HG02678 (cell line): Measurements from ENCODE around the gene SLC39A13.

Experiments
- ATAC-seq: cut with Tn5 transposase; IDR thresholded peaks from one replicate; pipeline ENCODE4 v1.9.1; 2021; ENCODE audit warnings: mild to moderate bottlenecking, moderate library complexity; ENCODE audit not compliant: unreplicated experiment

Gene SLC39A13

DNA sequence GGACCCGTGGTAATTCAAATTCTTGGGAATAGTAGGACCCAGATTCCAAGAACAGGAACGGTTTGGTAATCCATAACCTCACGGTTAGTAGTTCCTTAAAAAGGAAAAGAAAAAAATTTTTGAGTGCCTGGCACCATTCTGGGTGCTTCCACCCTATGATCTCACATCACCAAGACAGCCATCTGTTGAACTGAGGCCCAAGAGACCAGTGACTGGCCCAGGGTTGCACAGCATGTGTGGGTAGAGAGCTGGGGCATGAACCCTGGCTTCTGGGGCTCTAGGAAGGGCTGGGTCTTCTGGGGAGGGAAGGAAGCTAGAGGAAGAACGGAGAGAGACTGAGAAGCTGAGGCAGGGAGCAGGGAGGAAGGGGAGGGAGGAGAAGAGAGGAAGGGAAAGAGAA is 25.3 kb upstream of the SLC39A13 start:
- ATAC-seq = no peak

DNA sequence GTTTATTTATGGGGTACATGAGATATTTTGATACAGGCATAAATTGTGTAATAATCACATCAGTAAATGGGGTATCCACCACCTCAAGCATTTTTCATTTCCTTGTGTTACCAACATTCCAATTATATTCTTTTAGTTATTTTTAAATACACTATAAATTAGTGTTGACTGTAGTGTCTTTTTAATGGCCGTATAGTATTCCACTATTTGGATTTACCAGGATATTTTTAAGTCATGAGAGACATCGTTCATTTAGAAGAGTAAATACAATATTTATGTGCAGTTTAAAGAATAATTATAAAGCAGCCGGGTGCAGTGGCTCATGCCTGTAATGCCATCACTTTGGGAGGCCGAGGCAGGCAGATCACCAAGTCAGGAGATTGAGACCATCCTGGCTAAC is 23.9 kb upstream of the SLC39A13 start:
- no peak for ATAC-seq

DNA sequence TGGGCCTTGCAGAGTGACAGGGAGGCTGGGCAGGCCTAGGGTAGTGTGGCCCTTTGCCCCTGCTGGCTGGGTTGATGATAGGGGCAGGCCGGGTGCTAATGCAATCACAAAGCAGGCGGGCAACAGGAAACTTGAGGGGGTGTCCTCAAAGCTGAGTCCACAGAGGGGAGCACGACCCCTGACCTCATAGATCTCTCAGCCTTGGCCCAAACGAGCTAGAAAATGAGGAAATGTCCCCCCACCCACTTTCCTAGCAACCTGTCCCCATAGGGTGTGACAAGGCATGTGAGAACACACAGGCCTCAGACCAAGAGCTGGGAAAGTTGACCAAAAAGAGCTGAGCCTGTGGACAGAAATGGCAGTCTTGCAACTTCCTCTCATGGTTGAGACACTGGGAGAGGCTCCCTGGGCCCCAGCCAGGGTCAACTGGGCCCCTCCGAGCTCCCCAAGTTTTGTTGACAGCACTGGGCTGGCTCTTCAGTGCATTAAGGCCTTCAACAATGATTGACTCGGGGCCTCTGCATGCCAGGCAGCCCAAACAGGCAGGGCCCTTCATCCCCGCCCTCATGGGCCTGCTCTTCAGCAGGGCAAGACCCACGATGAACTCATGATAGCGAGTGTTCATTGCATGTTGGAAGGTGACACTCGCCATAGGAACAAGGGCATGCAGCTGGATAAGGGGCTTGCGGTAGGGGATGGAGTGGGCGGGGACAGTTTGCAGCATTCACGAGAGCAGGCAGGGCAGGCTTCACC is 20.3 kb upstream of the SLC39A13 start:
- ATAC-seq = no peak

DNA sequence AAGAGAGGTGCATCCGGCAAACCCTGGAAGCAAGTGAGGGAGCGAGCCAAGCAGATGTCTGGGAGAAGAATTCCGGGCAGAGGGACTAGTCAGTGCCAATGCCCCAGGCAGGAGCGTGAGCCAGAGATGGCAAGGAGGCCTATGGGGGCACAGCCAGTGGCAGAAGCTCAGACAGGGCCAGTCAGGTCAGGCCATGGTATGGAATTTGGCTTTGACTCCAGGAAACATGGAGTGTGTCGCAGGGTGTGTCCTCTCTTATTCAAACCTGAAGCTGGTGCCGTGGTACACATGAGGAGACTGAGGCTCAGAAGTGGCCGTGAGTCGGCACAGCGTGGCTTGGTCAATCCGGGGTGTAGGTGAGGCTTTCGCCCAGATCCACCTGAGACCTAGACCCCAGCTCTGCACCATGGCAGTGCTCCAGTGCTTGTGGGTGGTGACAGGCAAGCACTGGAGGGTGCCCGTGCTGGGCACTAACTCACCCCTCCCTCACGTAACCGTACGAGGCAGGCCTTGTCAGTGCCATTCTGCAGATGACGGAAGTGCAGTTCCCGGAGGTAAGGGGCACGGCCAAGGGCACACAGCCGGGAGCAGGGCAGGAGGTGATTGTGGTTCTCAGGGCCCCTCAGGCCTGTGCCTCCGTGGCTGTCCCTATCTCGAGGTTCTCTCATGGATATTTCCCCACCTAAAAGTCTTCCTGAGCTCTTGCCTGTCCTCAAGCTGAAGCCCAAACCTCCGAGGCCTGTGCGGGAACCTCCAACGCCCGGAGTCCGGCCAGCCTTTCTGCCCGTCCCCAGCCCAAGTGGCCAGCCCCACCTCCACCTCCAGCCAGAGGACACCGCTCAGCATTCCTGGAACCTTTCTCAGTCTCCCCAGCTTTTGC is 19.5 kb upstream of the SLC39A13 start:
- ATAC-seq = no peak

DNA sequence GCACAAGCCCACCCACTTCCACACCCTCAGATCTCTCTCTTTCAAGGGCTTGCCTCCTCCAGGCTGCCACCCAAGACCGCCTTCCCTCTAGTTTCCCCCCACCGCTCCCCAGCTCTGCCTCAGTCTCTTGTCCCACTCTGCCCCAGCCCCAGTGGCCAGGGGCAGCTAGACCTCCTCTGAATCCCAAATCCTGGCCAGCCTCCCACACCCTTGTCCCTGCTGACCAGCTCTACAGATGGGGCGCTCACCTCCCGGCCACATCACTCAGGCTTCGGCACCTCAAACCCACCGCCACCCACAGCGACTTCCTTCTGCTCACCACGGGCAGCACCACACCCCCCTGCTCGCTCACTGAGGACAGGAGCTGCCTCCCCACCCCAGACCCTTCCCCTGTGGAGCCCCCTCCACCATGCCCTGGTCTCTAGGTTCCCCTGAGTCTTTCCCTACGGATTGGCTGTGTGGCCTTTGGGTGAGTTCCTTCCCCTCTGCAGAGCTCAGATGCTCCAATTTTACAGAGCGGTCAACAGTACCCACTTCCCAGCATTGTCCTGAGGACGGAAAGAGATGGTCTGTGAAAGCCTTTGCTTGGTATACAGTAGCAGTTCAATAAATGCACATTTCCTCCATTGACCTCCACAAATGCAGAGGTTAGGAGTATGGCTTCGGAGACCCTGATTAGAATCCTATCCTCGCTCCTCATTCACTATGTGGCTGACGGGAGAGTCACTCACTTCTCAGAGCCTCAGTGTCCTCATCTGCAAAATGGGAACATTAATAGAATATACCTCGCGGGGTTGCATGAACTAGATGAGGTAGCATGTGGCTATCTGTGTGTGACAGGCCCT is 18.6 kb upstream of the SLC39A13 start:
- no peak for ATAC-seq

DNA sequence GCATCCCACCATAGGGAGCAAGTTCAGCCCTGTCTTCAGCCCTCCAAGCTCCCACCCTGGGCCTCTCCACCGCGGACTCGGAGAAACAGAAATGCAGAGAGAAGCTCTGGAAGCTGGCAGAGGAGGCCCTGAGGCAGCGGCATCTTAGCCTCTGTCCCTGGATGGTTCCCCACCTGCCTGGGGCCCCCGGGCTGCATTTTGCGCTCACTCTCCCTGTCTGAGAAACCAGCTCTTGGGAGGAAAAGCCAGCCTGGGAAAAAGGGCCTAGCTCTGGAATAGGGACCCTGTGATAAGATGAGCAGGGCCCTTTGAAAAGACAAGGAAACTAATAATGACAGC is 18.0 kb upstream of the SLC39A13 start:
- no peak for ATAC-seq

DNA sequence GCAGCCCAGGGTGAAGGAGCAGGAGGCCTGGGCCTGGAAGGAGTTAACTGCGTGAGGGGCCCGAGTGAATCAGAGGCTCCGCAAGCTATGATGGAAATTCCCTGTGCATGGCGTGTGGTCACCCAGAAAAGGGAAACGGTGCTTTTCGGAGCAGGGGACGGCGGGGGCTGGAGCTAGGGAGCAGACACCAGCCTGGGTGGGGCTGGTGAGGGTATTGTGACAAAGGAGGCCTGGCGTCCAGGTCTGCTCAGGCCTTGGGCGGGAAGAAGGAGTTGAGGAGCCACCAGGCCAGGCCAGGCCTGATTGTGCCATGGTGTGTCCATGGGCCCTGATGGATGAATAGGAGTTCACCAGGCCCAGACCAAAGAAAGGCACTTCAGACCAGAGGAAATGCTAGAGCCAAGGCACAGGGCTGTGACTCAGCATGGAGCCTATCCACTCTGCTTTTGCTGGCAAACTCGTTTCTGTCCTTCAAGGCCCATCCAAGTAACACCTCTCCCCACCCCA is 17.3 kb upstream of the SLC39A13 start:
- no peak for ATAC-seq

DNA sequence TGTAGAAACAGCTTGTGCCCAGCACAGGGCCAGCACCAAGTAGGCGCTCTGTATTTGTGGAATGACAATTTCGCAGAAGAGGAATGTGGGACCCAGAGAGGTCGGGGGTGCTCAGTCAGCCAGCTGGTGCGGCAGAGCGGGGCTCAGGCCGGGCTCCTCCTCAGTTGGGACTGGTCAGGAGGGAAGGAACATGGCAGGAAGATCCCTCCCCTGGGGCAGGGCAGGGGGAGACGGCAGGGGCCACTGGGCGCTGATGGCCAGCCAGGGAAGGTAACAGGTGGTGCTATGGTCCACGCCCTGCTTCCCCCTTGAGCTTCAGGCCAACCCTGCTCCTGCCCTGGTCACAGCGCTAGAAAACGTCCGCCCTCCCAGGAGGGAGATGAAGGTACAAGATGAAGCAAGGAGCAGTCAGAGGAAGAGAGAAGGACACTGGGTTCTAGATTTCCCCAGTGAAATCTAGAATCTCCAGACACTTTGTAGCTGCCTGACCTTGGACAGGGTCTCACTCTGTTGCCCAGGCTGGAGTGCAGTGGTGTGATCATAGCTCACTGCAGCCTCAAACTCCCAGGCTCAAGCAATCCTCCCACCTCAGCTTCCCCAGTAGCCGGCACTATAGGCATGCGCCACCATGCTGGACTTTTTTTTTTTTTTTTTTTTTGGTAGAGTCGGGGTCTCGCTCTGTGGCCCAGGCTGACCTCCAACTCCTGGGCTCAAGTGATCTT is 16.5 kb upstream of the SLC39A13 start:
- no peak for ATAC-seq

DNA sequence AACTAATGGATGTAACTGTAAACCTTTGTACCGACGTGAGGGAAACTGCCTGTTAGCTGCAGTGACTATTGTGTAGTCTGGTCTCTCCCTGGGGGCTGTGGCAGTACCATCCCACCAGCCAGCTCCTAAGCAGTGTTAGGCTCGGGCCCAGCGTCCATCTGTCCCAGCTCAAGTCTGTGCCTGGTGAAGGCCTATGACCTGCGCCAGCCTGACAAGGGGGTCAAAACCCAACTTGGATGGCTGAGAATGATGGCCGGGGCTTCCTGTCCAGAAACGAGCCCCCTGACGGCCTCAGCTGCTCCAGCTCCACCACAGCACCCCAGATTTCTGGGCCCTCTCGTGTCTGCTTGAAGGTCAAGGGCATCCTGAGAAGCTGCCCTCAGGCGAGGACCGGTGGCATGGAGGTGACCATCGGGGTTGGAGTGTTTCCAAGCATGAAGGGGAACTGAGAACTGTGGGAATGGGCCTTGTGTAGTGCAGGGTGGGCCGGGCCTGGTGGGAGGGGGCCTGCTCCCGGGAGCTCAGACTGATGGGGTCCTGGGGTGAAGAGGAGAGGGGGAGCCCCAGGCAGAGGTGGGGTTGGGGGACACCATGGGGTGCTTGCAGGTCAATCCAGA is 15.7 kb upstream of the SLC39A13 start:
- no peak for ATAC-seq

DNA sequence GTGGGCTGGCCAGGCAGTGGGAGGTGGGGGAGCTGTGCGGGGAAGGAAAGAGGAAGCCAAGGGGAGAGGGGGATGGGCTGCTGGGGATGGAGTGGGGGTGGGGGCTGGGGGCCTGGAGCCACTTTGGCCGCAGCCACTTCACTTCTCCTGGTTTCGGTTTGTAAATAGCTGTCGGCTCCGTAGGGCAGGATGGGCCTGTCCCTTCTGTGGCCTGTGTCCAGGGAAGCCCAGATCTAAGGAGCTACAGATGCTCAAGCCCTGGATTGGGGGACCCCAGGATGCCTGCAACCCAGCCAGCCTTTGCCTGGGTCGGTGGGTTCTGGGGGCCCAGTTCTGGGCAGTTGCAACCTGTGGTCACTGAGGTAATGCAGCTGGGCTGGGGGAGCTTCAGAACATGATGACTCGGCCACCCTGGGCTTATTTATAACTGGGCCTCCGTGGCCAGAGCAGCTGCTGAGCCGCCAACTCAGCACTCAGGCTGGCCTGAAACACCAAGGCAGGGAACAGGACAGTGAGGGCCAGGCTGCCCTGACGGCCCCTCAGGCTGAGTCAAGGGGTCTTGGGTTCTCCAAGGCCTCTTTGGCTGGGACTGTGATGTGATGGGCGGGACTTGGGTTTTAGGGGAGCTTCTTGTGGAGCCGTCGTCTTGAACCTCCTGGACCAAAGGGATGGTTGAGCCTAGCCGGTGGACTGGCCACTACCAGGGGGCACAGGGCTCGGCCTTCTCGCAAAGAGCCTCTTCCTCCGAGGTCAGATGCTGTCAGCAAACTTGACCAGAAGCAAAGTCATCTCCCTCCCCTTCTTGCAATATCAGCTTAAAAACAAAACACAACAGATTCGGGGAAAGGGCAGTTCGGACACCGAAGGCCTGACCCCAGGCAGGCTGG is 15.0 kb upstream of the SLC39A13 start:
- ATAC-seq = no peak

DNA sequence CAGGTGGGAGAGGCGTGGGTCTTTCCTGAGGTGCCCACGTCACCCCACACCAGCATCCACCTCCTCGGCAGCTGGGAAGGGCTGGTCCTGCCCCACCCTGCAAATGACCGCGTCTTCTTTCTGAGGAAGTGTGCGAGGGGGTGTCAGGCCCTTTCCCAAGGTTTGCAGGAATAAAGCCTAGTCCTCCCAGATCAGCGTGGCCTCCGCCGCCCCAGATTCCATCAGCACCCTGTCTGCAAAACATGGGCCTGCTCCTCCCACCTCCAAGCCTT is 14.4 kb upstream of the SLC39A13 start:
- no peak for ATAC-seq

DNA sequence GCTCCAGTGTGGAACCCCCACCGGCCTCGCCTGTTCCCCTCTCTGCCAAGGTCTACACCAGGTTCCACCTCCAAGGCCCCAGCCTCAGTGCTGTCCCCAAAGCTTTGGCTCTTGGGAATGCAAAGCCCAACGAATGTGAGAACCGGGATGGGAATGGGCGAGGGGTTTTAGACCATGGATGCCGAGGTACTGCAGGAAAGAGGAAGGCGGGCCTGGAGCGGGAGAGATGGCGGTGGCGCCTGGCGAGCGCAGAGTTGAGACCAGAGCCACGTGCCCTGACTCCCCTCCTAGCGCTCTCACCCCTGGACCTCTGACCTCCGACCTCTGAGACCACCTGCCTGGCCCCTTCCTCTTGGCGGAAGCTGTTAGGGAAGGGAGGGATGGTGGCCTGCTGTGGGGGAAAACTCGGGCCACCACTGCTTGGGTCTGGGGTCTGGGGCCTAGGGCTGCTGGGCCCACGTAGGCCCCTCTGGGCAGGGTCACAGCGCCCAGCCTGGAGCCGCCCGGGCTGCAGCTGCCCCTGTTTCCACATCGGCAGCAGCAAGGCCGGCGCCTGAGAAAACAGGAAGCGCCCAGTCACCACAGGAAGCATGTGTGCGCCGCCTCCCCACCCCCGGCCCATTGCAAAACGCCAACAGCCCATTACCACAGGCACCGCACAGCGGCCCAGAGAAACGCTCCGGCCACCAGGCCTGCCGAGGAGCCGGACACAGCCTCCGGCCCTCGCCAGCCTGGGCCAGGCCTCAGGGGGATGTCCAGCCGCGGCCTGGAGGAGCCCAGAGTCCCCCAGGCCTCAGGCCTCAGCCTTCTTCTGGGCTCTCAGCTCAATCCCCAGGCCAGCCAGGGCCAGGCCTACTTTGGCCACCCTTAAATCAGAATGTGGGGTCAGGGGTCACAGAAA is 13.8 kb upstream of the SLC39A13 start:
- ATAC-seq = peak; percentile 70

DNA sequence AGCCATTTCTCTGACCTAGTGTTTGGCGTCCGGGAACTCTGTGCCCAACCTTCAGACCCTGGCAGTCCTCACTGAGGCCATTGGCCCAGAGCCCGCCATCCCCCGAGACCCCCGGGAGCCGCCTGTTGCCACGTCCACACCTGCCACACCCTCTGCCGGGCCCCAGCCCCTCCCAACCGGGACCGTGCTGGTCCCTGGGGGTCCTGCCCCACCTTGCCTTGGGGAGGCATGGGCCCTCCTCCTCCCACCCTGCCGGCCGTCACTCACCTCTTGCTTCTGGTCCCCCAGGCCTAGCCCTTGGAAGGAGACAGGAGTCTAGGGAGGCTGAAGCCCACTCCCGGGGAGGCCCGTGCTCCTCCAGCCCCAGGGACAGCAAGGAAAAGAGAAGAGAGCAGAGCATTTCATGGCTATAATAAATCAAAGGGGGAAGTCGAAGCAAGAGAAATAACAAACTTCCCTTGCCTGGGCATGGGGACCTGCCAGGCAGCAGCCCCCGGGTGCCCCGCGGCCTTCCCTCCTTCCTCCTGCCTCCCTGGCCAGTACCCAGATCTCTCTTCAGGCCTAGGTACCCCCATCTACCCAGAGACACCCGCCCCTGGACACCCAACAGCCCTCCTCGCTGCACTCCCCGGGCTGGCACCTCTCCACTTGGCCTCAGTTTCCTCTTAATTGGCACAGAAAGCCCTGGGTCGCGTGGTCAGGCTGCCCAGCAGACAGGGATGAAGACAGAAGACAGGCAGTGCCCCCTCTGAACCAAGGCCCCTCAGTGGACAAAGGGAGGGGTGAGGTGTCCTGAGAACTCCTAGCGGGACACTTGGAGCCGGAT is 13.0 kb upstream of the SLC39A13 start:
- ATAC-seq = peak; percentile 1

DNA sequence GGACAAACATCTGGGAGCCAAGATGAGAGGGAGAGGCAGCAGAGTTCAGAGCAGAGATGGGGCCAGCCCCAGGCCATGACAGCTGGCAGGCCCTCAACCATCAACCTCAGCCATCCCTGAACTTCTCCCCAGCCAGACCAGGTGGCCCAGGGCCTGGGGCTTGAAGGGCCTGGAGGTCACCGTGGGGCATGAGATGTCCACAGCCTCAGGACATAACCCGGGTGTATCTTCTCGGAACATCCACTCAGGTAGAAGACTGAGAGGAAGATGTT is 12.4 kb upstream of the SLC39A13 start:
- ATAC-seq = no peak

DNA sequence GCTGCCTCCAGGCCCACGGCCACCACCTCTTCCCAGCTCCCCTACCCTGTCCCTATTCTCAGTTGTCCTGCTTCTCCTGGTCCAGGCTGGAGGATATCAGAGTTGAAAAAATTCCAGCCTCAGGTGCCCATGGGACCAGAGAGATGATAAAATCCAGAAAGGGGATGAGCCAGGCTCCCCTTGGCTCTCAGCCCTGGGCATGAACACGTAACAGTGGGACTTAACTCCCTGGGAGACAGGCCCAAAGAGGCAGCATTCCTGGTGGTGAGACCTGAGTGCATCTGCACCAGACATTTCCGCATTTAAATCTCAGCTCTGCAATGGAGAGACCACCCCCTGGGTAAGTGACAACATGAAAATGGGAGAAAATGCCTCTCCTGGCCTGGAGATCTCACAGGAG is 10.4 kb upstream of the SLC39A13 start:
- no peak for ATAC-seq

DNA sequence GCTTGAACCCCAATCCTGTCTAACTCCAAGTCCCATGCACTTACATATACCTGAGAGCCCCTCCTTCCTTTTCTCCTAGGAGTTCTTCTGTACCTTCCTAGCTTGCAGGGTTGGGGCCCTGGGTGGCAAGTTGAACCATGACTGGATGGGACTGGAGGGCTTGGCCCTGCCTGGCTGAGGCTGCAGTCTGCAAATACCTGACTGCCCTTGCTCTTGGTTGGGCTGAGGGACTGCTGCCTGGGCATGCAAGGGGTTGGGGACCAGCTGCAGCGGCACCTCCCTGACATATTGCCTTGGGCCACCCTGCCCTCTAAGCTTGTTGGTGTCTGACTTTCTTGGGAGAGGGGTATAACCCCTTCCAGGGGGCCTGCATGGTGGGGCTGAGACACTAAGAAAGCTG is 9.8 kb upstream of the SLC39A13 start:
- ATAC-seq = no peak

DNA sequence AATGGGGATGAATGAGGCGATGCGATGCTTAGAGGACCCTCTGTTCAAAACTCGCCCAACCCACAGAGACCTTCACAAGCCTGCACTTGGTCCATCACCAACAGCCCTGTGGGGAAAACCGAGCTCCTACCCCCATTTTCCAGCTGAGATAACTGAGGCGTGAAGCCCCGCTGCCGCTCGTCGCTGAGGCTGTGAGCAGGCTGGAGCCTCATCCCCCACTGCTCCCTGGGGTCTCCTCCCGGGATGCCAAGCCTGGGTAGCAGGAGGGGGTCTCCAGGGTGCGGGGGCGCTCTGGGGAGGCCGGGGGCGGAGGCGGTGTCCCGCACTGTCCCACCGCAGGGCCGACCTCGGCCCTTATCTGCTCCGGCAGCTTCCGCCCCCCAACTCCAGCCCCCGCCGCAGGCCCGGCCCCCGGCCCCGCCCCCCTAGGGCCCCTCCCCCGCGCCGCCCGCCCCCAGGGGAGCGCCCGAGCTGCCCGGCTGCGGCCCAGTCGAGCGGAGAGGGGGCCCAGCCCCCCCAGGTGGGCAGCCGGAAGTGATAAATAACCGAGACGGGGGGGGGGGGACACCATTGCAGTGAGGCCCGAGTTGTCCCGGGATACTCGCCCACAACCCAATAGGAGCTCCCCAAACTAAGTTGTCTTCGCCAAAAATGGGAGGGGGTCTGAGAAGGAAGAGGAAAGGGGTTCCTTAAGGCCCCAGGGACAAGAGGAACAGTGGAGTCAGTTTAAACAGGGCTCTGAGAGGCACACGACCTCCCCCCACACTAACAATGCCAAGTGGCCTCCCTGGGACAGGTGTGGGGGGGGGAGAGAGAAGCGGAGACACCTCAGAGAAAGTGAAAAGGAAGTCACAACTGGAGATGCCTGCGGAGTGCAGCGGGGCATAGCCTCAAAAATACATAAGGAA is 8.3 kb upstream of the SLC39A13 start:
- ATAC-seq = peak; percentile 53
